DND-41 (cell line): ENCODE data around the gene MTSS2.

Source experiments
- ATAC-seq: fragments of 200-7000 bp; cut with Tn5 transposase; 3 replicates; pipeline ENCODE4 v1.9.1; 2021; ENCODE audit warnings: low read depth; ENCODE audit not compliant: insufficient read depth
- DNase-seq: peaks from one replicate; pipeline ENCODE4 v3.0.0-alpha.2; 2020
- H2AFZ ChIP-seq: 2 replicates; pipeline ENCODE4 v1.6.0; 2012; ENCODE audit warnings: low read depth, low read length
- H3K27ac ChIP-seq: 2 replicates; pipeline ENCODE4 v1.5.1; 2012; ENCODE audit warnings: low read length, inconsistent platforms
- H3K27me3 ChIP-seq: fragments of 200-600 bp; sonication (generic); 2 replicates; pipeline ENCODE4 v1.6.0; 2012; ENCODE audit warnings: low read length, mild to moderate bottlenecking, inconsistent platforms; ENCODE audit not compliant: insufficient read depth, poor library complexity
- H3K36me3 ChIP-seq: 2 replicates; pipeline ENCODE4 v1.5.1; 2012; ENCODE audit warnings: low read length, inconsistent platforms; ENCODE audit not compliant: insufficient read depth
- H3K4me1 ChIP-seq: 2 replicates; pipeline ENCODE4 v1.5.1; 2012; ENCODE audit warnings: mild to moderate bottlenecking, low read length; ENCODE audit not compliant: insufficient read depth
- H3K4me2 ChIP-seq: 2 replicates; pipeline ENCODE4 v1.6.0; 2012; ENCODE audit warnings: mild to moderate bottlenecking, moderate library complexity, low read length, inconsistent platforms; ENCODE audit not compliant: insufficient read depth
- H3K4me3 ChIP-seq, 2 experiments: fragments of 200-600 bp in 1 of 2; shearing (Covaris generic) in 1 of 2; 2 replicates each; pipeline ENCODE4 v1.5.1; 2012 to 2016; ENCODE audit warnings: inconsistent platforms in 2 of 2, low read length in 2 of 2, mild to moderate bottlenecking in 2 of 2, low read depth in 1 of 2, moderate library complexity in 1 of 2
- H3K79me2 ChIP-seq: 2 replicates; pipeline ENCODE4 v1.6.0; 2012; ENCODE audit warnings: low read length, inconsistent platforms; ENCODE audit not compliant: insufficient read depth
- H3K9ac ChIP-seq: 2 replicates; pipeline ENCODE4 v1.6.0; 2012; ENCODE audit warnings: low read depth, mild to moderate bottlenecking, inconsistent platforms, low read length, moderate library complexity
- H3K9me3 ChIP-seq: 2 replicates; pipeline ENCODE4 v1.5.1; 2012; ENCODE audit warnings: low read length, moderate library complexity, mild to moderate bottlenecking, inconsistent platforms; ENCODE audit not compliant: insufficient read depth, severe bottlenecking
- H4K20me1 ChIP-seq: 2 replicates; pipeline ENCODE4 v1.6.0; 2012; ENCODE audit warnings: low read length; ENCODE audit not compliant: insufficient read depth
- EZH2 ChIP-seq: IDR thresholded peaks from 3 replicates; pipeline ENCODE4 v1.6.1; 2012; ENCODE audit warnings: borderline replicate concordance, low read depth, mild to moderate bottlenecking, moderate library complexity, low read length, inconsistent platforms; ENCODE audit not compliant: severe bottlenecking
- TF ChIP-seq, protein P1 (sequence below): IDR thresholded peaks from 2 replicates; pipeline ENCODE4 v1.5.1; 2012; ENCODE audit warnings: borderline replicate concordance, low read length, moderate library complexity, mild to moderate bottlenecking; ENCODE audit not compliant: poor library complexity, severe bottlenecking; ENCODE audit errors: extremely low read depth

MTSS2 gene

DNA sequence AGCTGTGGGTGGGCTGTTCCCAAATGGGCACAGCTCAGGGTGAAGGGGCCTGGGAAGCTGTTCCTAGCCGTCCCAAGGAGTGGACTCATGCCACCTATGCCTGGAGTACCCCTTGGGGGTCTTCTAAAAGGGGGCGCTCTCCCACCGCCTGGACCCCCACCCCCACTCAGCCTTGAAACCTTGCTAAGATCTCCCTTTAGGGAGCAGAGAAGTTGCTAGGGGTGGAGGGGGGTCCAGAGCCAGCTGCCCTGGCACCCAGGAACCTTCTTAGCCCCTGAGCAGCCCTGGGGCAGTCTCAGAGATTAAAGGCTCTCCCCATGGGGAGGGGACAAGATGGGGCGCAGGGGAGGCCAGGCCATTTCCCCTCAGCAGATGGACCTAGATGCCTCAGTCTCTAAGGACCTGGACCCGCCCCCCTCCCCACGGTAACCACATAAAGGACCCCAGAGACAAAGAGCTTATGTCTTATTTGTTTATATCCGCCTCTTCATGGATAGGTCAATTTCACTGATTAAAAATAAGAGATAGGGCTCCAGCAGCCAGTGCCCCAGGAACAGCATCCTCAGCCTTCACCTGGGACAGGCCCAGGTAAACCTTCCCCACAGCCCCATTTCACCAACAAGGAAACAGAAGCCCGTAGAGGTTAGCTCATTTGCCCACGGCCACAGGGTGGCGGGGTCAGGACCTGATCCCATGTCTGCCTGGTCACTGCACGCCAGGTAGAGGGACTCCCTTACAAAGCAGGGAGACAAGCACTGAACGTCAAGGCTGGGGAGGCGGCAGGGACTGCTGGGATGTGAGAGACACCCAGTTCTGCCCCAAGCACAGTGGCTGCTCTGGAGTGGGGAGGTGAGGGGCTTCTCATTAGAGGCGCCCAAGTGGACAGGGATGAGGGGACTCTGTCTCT lies 3.4 kb downstream of the MTSS2 start:
- no peak for ATAC-seq
- Histone ChIP-seq H3K36me3 (peaks cover 25% of the 10 kb centered on the region), H3K4me1 (peaks cover 22% of the 10 kb centered on the region), H3K4me3 (no peak overlapping the region), H3K27ac (no peak overlapping the region), H3K9ac (no peak overlapping the region), H3K4me2 (peak overlapping the region; percentile 17; the same call in 1 of the 2 replicates), H3K27me3 (no peaks in the 10 kb centered on the region), H4K20me1 (peaks cover 49% of the 10 kb centered on the region), H3K9me3 (no peaks in the 10 kb centered on the region), H2AFZ (no peak overlapping the region), H3K79me2 (peaks cover 23% of the 10 kb centered on the region)
- no peak for DNase-seq
- TF ChIP-seq, protein P1, sequence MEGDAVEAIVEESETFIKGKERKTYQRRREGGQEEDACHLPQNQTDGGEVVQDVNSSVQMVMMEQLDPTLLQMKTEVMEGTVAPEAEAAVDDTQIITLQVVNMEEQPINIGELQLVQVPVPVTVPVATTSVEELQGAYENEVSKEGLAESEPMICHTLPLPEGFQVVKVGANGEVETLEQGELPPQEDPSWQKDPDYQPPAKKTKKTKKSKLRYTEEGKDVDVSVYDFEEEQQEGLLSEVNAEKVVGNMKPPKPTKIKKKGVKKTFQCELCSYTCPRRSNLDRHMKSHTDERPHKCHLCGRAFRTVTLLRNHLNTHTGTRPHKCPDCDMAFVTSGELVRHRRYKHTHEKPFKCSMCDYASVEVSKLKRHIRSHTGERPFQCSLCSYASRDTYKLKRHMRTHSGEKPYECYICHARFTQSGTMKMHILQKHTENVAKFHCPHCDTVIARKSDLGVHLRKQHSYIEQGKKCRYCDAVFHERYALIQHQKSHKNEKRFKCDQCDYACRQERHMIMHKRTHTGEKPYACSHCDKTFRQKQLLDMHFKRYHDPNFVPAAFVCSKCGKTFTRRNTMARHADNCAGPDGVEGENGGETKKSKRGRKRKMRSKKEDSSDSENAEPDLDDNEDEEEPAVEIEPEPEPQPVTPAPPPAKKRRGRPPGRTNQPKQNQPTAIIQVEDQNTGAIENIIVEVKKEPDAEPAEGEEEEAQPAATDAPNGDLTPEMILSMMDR: no peak
- TF ChIP-seq EZH2: no peak

DNA sequence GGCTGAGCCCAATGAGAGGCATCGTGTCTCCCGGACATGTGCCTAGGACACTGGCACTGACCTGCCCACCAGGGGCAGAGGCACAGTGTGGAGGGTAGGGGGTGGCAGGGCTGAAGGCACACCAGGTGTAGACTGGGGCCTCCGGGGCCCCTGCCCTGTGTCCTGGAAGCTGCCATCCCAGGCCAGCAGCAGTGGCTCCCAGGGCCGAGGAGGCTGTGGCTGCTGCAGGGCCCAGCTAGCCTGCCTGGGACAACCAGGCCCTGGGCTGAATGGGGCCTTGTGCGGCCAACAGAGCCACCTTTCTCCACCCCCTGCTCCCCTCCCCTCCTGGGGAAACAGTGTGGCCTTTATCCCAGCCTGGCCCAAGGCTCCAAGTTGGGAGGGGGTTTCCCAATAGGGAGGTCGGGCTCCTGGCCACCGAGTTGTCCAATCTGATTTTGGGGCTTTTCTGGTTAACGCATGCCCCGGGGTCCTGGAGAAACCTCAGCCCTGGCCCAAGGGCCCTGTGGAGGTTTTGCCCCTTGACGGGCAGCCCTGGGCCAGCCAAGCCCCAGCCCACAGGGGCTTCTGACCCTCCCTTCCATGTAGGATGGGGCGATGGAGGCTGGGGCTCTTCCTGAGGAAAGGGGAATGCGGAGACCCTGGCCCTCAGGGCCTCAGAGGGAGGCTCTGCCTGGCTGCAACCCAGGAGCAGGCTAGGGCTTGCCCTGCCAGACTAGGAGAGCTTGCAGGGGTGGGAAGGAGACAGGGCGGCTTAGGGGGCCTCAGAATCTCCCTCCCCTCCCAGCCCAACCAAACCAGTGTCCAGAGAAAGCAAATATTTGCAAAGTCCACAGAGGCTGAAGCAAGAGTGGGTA lies 4.2 kb downstream of the MTSS2 start:
- Histone ChIP-seq H3K79me2 (peaks cover 23% of the 10 kb centered on the region), H3K9ac (no peak overlapping the region), H3K36me3 (peaks cover 32% of the 10 kb centered on the region), H3K4me2 (peak overlapping the region; percentile 17; the same call in 1 of the 2 replicates), H3K9me3 (no peaks in the 10 kb centered on the region), H4K20me1 (peaks cover 50% of the 10 kb centered on the region), H3K4me1 (peaks cover 21% of the 10 kb centered on the region), H3K4me3 (no peak overlapping the region), H2AFZ (no peak overlapping the region), H3K27ac (no peak overlapping the region), H3K27me3 (no peaks in the 10 kb centered on the region)
- no peak for DNase-seq
- no peak for ATAC-seq
- TF ChIP-seq, protein P1: no peak
- no peak for TF ChIP-seq EZH2

DNA sequence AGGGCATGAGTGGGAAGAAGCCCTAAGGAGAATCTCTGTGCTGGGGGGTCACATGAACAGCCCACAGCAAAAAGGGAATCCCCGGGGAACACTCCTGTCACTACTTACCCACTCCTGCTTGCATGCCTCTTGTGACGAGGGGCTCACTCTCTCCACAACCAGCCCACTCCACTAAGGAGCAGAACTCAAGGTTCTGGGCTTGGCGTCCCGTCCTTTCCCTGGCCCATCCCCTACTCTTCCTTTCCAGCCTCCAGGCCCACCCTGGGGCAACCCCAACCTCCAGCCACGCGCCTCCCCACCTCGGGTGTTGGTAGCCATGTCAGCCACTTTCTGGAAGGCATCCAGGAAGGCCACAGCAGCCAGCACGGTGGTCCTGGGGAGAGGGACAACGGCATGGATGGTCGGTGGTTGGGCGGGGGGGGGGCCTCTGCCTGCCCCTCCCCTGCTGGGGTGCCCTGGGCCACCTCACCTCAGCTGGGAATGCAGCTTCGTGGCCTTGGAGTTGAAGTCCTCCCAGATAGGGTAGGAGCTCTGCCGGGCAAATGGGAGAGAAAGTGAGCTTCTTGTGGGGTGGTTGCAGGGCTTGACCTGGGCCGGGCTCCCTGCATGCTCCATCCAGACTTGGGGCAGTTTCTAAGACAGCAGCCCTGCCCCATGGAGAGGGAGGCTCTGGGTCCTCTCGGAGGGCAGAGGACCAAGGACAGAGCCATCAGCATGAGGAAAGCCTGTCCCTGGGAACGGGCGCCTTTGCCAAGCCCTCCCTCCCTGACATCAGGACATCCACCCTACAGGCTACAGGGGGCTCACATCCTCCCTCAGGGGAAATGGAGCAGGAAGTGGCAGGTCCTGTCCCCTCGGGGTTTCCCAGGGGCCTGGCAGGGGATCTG lies 5.1 kb downstream of the MTSS2 start:
- H3K79me2 ChIP-seq: peaks cover 23% of the 10 kb centered on the region
- no peak overlapping the region for H3K4me2 ChIP-seq
- H2AFZ ChIP-seq: no peak overlapping the region
- H3K4me1 ChIP-seq: peaks cover 14% of the 10 kb centered on the region
- peaks cover 48% of the 10 kb centered on the region for H4K20me1 ChIP-seq
- H3K9me3 ChIP-seq: no peaks in the 10 kb centered on the region
- H3K27ac ChIP-seq: no peak overlapping the region
- H3K27me3 ChIP-seq: no peaks in the 10 kb centered on the region
- H3K4me3 ChIP-seq: no peak overlapping the region
- TF ChIP-seq EZH2: no peak
- TF ChIP-seq, protein P1: no peak
- H3K36me3 ChIP-seq: peaks cover 39% of the 10 kb centered on the region
- H3K9ac ChIP-seq: no peak overlapping the region
- DNase-seq (no peak), ATAC-seq (no peak)
